H4 (cell line): ENCODE results near the gene CLCN1. TPM values are rescaled to one million over a fixed set of nuclear protein-coding genes. Genes with fewer than 3 reads are reported as not detected.

Experiments
- DNase-seq: peaks from one replicate; pipeline ENCODE4 v3.0.0-alpha.2; 2015; ENCODE audit warnings: low spot score
- total RNA-seq: library from RNA; depleted of rRNA; stranded (reverse); fragments of >200 nt; shearing (Covaris generic); gene quantifications from 2 replicates; pipeline ENCODE4 v1.2.3, GENCODE V29; 2014

CLCN1 gene
- total RNA-seq, 1 experiment from 2014 or later, result not detected

- peak; percentile 78 for DNase-seq
These were observed 15.4 kb downstream of the CLCN1 start for GRCh38 chr7:143331179-143331801.

- no peak for DNase-seq
These were observed 18.3 kb downstream of the CLCN1 start for GRCh38 chr7:143334244-143334643.

GRCh38 chr7:143337216-143337615 is 21.3 kb downstream of the CLCN1 start:
- no peak for DNase-seq

DNA sequence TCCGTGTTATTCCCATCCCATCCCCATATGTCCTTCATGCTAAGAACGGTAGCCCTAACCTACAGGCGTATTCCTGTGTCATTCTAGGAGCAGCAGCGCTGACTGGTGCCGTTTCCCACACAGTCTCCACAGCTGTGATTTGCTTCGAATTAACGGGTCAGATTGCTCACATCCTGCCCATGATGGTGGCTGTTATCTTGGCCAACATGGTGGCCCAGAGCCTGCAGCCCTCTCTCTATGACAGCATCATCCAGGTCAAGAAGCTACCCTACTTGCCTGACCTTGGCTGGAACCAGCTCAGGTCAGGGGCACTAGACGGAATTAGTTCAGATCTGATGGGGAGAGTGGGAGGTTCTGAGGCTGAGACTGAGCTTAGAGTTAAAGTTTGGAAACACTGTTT is 25.9 kb downstream of the CLCN1 start:
- DNase-seq, result no peak

DNA sequence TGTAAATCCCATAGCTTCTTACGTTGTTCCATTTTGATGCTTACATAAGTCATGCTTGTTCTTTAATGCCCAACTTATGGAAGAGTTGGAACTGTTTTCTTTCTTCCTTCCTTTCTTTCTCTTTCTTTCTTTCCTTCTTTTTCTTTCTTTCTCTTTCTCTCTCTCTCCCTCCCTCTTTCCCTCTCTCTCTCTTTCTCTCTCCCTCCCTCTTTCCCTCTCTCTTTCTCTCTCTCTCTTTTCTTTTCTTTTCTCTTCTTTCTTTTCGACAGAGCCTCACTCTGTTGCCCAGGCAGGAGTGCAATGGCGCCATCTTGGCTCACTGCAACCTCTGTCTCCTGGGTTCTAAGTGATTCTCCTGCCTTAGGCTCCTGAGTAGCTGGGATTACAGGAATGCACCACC is 27.7 kb downstream of the CLCN1 start:
- DNase-seq, result no peak

DNA sequence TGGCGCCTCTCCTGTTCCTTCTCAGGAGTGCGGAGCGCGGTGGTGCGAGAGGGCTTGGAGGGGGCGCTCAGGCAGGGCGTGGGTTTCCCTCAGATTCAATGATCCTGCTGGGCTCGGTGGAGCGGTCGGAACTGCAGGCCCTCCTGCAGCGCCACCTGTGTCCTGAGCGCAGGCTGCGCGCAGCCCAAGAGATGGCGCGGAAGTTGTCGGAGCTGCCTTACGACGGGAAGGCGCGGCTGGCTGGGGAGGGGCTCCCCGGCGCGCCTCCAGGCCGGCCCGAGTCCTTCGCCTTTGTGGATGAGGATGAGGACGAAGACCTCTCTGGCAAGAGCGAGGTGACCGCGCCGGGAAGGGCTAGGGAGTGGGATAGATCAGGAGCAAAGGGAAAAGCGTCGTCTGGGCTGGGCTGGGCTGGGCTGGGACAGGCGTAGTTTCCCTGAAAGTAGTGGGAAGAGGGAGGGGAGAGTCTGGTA is 29.6 kb downstream of the CLCN1 start:
- DNase-seq, result no peak

DNA sequence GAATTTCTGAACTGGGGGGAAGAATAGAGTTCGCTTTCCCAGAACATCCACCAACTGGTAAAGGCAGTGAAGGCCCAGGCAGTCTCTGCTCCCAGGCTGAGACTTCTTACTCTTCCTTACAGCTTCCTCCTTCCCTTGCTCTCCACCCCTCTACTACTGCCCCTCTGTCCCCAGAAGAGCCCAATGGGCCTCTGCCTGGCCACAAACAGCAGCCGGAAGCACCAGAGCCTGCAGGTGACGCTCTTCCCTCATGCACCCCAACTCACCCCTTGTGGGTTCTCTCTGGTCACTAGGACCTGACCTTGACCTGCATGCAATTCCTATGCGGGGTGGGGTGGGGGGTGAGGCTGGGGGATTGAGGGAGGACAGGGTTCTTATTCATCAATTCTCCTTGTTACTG is 30.1 kb downstream of the CLCN1 start:
- no peak for DNase-seq

DNA sequence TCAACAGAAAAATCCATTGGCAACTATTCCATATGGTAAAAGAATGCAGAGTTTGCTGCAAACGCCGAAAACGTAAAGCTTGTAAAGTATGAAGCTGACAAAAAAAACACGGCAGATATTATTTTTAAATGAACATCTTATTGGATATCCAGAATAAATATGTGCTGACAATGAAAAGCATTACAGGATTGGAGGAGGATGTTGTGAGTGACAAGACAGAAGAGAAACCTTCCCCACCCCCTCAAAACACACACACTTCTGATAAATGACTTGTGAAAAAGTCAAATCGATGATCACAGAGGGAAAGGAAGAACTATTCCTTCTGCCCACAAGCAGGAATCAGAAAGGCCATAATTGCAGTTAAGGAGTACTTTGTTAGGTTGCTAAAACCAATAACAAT is 32.0 kb downstream of the CLCN1 start:
- DNase-seq, result no peak

DNA sequence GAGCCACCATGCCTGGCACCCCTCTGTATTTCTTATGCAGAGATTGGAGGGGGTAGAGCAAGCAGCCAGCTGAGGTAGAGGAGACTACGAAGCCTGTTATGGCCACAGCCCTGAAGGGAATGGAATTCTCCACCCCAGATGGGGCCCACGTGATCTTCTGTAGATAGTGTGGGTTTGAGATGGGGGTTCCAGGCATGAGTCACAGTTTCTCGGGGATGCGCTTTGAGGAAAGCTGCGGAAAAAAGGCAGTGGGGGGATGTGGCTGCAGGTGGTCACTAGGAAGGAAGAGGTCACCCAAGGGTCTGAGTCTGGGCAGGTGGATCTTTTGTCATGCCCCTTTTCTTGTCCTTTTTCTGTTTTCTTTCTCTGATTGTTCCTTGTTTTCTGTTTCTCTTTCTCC is 35.1 kb downstream of the CLCN1 start:
- DNase-seq, result no peak

DNA sequence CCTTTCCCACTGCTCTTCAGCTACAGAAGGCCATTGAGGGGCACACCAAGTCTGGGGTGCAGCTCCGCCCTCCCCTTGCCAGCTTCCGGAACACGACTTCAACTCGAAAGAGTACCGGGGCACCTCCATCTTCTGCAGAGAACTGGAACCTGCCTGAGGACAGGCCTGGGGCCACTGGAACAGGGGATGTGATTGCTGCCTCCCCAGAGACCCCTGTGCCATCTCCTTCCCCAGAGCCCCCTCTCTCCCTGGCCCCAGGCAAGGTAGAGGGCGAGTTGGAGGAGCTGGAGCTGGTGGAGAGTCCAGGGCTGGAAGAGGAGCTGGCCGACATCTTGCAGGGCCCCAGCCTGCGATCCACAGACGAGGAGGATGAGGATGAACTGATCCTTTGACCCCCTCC is 35.7 kb downstream of the CLCN1 start:
- DNase-seq, result no peak

DNA sequence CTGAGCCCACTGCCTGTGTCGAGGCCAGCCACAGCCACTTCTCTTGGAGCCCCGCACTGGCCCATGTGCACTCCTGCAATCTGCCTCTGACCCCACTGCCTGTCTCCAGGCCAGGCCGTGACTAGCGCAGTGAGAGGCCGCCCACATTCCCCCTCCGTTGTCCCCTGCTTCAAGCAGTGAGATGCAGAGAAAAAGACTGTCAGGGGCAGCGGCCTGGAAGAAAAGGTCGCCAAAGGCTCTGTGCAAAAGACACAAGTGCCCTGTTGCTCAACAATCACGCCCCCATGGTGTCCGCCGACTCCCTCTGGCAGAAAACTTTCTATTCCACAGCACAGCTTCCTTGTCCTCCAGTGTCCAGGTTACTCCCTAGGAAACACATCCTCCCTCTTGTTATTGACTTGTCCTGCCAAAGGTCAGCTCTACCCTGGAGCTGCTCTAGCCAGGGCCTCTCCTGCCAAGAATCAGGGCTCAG is 36.7 kb downstream of the CLCN1 start:
- DNase-seq, result no peak

- DNase-seq, result no peak
These were observed 38.5 kb downstream of the CLCN1 start for GRCh38 chr7:143354376-143354775.

DNA sequence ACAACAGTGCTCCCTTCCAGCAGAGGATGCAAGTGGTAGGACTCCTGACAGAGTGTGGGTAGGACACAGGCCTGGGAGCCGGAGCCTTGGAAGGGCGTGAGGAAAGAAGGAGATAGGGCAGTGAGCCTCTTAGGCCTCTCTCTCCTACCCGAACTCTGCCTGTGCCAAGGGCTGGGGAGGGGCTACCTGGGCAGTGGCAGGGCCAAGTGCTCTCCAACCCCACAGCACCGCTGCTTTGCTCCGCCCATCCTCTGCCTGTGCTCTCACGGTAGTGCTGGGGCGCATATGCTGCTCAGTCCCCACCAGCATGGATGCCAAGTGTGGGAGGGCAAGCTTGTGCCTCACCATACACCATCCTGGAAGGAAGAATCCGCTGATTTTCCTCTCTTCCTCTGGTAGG is 39.1 kb downstream of the CLCN1 start:
- DNase-seq, result no peak

DNA sequence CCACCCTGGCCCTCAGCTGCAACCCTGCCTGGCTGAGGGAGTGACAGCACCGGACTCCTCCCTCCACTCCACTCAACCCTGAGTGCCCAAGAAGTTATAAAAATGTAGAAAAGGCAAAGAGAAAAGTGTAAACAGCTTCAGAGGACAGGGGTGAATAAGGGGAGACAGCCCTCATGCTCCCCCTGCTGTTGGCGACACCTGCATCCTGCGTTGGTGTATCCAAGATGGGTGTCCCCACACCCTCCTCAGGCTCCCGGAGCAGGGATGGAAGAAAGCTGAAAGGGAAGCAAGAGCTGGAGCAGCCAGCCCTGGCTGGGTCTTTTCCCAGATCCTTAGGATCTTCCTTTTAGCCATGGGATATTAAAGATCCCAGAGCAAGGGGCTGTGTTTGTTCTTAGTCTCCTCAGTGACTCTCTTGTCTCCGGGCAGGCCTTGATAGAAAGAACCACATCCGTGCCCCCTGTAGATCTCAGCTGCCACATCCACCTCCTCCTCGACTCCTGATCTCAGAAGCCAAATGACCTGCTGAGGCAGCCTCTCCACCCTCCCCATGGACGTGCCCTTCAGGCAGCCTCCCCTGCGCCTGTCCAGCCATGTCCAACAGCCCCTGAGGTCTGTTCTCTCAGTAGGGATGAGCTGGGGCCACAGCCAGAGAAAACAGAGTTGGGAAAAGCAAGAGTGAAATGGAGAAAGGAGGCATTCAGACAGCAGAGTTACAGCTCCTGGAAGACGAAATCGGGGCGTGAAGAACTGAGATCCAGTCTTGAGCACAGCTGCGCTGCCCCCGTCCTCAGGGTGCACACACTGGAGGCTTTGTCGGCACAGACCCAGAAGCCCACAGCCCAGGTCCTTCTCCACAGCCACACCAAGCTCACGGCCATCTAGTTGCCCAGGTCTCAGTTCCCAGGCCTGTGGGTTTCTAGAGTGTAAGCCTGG is 39.8 kb downstream of the CLCN1 start:
- DNase-seq, result no peak

DNA sequence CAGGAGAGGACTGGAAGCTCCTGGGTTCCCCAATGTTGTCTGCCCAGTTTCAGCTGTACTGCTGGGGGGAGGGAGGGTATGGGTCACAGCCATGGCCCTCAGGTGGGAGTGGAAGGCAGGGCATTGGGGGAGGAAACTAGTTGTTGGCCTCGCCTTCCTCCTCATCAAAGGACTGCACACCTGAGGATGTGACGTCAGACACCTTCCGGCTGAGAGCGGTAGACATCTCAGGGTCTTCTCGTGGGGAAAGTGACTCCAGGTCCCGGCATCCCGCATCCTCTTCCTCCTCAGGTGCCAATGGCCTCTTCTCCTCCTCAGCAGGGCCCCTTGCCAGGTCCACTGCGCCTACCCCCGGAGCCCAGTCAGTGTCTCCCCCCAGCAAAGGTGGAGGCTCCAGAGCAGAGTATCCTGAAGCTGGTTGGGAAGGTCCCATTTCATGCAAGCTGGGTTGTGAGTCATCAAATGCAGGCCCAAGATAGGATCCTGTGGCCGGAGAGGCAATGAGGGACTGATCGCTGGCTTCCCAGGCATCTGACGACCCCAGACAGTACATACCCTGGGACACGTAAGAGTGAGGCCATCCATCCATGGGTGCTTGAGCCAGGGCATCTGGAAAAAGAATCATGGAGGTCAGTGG is 40.6 kb downstream of the CLCN1 start:
- DNase-seq, result no peak

GRCh38 chr7:143358626-143359025 is 42.7 kb downstream of the CLCN1 start:
- DNase-seq, result no peak

DNA sequence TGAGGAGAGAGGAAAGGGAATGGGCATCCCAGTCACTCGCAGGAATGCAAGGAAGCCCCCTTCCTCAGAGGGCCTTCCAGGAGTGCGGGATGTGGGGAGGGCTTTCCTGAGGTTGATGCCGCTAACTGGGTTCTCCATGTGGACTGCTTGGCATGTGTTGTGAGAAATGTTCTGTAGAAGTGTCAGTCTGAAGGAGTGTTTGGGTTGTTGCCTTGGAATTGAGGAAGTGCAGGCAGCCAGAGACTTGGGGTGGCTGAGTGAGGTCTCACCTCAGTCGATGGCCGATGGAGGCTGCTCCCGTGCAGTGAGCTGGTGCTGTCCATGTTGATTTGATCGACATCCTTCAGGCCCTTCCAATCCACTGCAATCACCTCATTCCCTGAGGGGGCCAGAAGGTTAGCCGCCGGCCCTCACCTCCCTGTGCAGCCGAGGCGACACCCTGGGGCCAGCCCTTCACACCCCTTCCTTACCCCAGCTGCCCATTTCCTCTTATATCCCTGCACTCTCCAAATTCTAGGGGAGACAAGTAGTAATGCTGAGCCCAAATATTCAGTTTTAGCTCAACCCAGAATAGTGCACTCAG is 44.0 kb downstream of the CLCN1 start:
- no peak for DNase-seq

- no peak for DNase-seq
These were observed 45.1 kb downstream of the CLCN1 start for GRCh38 chr7:143360788-143361551.

DNA sequence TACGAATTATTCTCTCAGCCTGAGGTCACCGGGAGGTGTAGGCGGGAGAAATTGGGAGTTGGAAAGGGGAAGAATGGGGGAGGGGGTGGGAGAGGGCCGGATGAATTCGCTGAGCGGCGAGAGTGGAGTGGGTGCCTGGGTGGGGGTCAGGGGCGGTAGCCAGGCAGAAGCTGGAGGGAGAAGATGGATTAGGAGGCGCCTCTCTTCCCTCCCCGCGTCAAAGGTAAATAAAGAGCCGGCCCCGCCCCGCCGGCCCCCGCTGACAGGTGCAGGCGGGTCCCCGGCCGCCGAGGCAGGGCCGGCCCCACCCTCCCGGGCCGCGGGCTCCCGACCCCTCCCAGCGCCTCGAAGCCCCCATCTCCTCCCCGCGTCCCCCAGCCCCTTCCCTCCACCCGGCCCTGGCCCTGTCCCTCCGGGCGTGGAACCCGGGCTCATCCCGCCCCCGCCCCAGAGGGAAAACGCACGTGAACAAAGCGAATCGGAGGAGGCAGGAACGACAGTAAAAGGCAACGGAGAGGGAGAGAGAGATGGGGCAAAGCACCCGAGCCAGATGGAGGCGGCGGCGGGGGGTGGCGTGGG is 45.7 kb downstream of the CLCN1 start:
- no peak for DNase-seq

GRCh38 chr7:143362131-143363015 is 46.5 kb downstream of the CLCN1 start, which contains the start of gene FAM131B:
Gene FAM131B, minus strand, starts transcription at chr7:143362713. Its CDS starts 110 bp downstream, at chr7:143362603.
- DNase-seq, result no peak
